ENCODE data around the gene RBMS3. TPM values are rescaled to one million over a fixed set of nuclear protein-coding genes. Genes with fewer than 3 reads are reported as not detected.

RBMS3 gene
- total and polyA plus RNA-seq, 4 donors: 4.8 to 117 (median 29.4) TPM

- peaks cover 0 to 3% (median 0%) of the 10 kb centered on the region in 4 donors for H3K36me3 ChIP-seq (ENCODE audit: control insufficient read depth in 4 of 4, insufficient read depth in 4 of 4, low read length in 4 of 4)
- no peak overlapping the region for H3K4me3 ChIP-seq
- H3K9me3 ChIP-seq (ENCODE audit: control insufficient read depth in 4 of 4, insufficient read depth in 3 of 4, low read length in 3 of 4): no peaks in the 10 kb centered on the region
- H3K27me3 ChIP-seq (ENCODE audit: control insufficient read depth in 3 of 3, insufficient read depth in 3 of 3, low read length in 2 of 3): no peaks in the 10 kb centered on the region
- TF ChIP-seq CTCF (IDR thresholded peaks at IDR 0.05; ENCODE audit: control extremely low read depth, extremely low read depth): no peak
- 60 to 70% methylated on average over 5 of the region's 5 CpGs for WGBS, 2 donors
- H3K9ac ChIP-seq (ENCODE audit: insufficient read depth in 1 of 2, low read length in 2 of 2): no peak overlapping the region
- DNase-seq (no peak), ATAC-seq (ENCODE audit: insufficient read depth, low FRiP score) (no peak)
- no peak overlapping the region for H3K27ac ChIP-seq (ENCODE audit: low read depth in 1 of 2, low read length in 1 of 2)
- H3K4me1 ChIP-seq (ENCODE audit: control insufficient read depth in 5 of 5, insufficient read depth in 5 of 5, low read length in 5 of 5): peaks cover 0 to 2% (median 0%) of the 10 kb centered on the region in 5 donors
Observed at GRCh38 chr3:29347412-29347811, 66.5 kb downstream of the RBMS3 start.

GRCh38 chr3:29348316-29348715 is 67.4 kb downstream of the RBMS3 start:
- no peak for TF ChIP-seq CTCF (IDR thresholded peaks at IDR 0.05; ENCODE audit: control extremely low read depth, extremely low read depth)
- Histone ChIP-seq H3K9ac (ENCODE audit: insufficient read depth in 1 of 2, low read length in 2 of 2) (no peak overlapping the region), H3K4me3 (no peak overlapping the region), H3K36me3 (ENCODE audit: control insufficient read depth in 4 of 4, insufficient read depth in 4 of 4, low read length in 4 of 4) (peaks cover 0 to 3% (median 0%) of the 10 kb centered on the region in 4 donors), H3K27ac (ENCODE audit: low read depth in 1 of 2, low read length in 1 of 2) (no peak overlapping the region), H3K27me3 (ENCODE audit: control insufficient read depth in 3 of 3, insufficient read depth in 3 of 3, low read length in 2 of 3) (no peaks in the 10 kb centered on the region), H3K9me3 (ENCODE audit: control insufficient read depth in 4 of 4, insufficient read depth in 3 of 4, low read length in 3 of 4) (no peaks in the 10 kb centered on the region), H3K4me1 (ENCODE audit: control insufficient read depth in 5 of 5, insufficient read depth in 5 of 5, low read length in 5 of 5) (peaks cover 0 to 2% (median 0%) of the 10 kb centered on the region in 5 donors)
- DNase-seq (no peak), ATAC-seq (ENCODE audit: insufficient read depth, low FRiP score) (no peak)
- 58 to 88% methylated on average over 4 of the region's 4 CpGs for WGBS, 2 donors

GRCh38 chr3:29349049-29349448 is 68.2 kb downstream of the RBMS3 start:
- H3K9me3 ChIP-seq (ENCODE audit: control insufficient read depth in 4 of 4, insufficient read depth in 3 of 4, low read length in 3 of 4): no peaks in the 10 kb centered on the region
- DNase-seq (no peak), ATAC-seq (ENCODE audit: insufficient read depth, low FRiP score) (no peak)
- H3K27ac ChIP-seq (ENCODE audit: low read depth in 1 of 2, low read length in 1 of 2): no peak overlapping the region
- 39 to 83% methylated on average over 2 of the region's 2 CpGs for WGBS, 2 donors
- no peak overlapping the region for H3K4me3 ChIP-seq
- H3K27me3 ChIP-seq (ENCODE audit: control insufficient read depth in 3 of 3, insufficient read depth in 3 of 3, low read length in 2 of 3): no peaks in the 10 kb centered on the region
- H3K9ac ChIP-seq (ENCODE audit: insufficient read depth in 1 of 2, low read length in 2 of 2): no peak overlapping the region
- H3K4me1 ChIP-seq (ENCODE audit: control insufficient read depth in 5 of 5, insufficient read depth in 5 of 5, low read length in 5 of 5): peaks cover 0 to 2% (median 0%) of the 10 kb centered on the region in 5 donors
- no peak for TF ChIP-seq CTCF (IDR thresholded peaks at IDR 0.05; ENCODE audit: control extremely low read depth, extremely low read depth)
- no peaks in the 10 kb centered on the region for H3K36me3 ChIP-seq (ENCODE audit: control insufficient read depth in 4 of 4, insufficient read depth in 4 of 4, low read length in 4 of 4)

GRCh38 chr3:29353807-29354206 is 72.9 kb downstream of the RBMS3 start:
- no peak for ATAC-seq (ENCODE audit: insufficient read depth, low FRiP score)
- no peak overlapping the region for H3K4me3 ChIP-seq
- no peak overlapping the region for H3K9ac ChIP-seq (ENCODE audit: insufficient read depth in 1 of 2, low read length in 2 of 2)
- H3K36me3 ChIP-seq (ENCODE audit: control insufficient read depth in 4 of 4, insufficient read depth in 4 of 4, low read length in 4 of 4): no peaks in the 10 kb centered on the region
- H3K4me1 ChIP-seq (ENCODE audit: control insufficient read depth in 5 of 5, insufficient read depth in 5 of 5, low read length in 5 of 5): peaks cover 0 to 3% (median 0%) of the 10 kb centered on the region in 5 donors
- H3K27ac ChIP-seq (ENCODE audit: low read depth in 1 of 2, low read length in 1 of 2): no peak overlapping the region
- no peaks in the 10 kb centered on the region for H3K27me3 ChIP-seq (ENCODE audit: control insufficient read depth in 3 of 3, insufficient read depth in 3 of 3, low read length in 2 of 3)
- no peak for TF ChIP-seq CTCF (IDR thresholded peaks at IDR 0.05; ENCODE audit: control extremely low read depth, extremely low read depth)
- WGBS, 2 donors: 7 to 22% methylated on average over 1 of the region's 1 CpG
- DNase-seq: peak in 1 of 3 donors; percentile 30
- H3K9me3 ChIP-seq (ENCODE audit: control insufficient read depth in 4 of 4, insufficient read depth in 3 of 4, low read length in 3 of 4): no peaks in the 10 kb centered on the region

Measured in lung (tissue), 12 donors.